ENCODE data around the gene LPCAT3.
"Not testable (repeated sequence)": the region's sequence is repeated elsewhere in the genome, so short reads cannot be mapped to it uniquely, and the experiment has no call there.

The LPCAT3 gene, protein sequence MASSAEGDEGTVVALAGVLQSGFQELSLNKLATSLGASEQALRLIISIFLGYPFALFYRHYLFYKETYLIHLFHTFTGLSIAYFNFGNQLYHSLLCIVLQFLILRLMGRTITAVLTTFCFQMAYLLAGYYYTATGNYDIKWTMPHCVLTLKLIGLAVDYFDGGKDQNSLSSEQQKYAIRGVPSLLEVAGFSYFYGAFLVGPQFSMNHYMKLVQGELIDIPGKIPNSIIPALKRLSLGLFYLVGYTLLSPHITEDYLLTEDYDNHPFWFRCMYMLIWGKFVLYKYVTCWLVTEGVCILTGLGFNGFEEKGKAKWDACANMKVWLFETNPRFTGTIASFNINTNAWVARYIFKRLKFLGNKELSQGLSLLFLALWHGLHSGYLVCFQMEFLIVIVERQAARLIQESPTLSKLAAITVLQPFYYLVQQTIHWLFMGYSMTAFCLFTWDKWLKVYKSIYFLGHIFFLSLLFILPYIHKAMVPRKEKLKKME

GRCh38 chr12:7018350-7019042, at the start of gene LPCAT3:
Gene LPCAT3 (minus strand): TSS chr12:7018476. CDS start chr12:7018424, 52 bp downstream.
- DNase-seq = peak; percentile 96

GRCh38 chr12:7067096-7067495, 48.8 kb upstream of the LPCAT3 start:
- DNase-seq = no peak

GRCh38 chr12:7066596-7066995, 48.3 kb upstream of the LPCAT3 start:
- no peak for DNase-seq

GRCh38 chr12:7065073-7065623, 46.9 kb upstream of the LPCAT3 start:
- DNase-seq = no peak

- no peak for DNase-seq
These were observed 46.2 kb upstream of the LPCAT3 start for GRCh38 chr12:7064516-7064915.

DNA sequence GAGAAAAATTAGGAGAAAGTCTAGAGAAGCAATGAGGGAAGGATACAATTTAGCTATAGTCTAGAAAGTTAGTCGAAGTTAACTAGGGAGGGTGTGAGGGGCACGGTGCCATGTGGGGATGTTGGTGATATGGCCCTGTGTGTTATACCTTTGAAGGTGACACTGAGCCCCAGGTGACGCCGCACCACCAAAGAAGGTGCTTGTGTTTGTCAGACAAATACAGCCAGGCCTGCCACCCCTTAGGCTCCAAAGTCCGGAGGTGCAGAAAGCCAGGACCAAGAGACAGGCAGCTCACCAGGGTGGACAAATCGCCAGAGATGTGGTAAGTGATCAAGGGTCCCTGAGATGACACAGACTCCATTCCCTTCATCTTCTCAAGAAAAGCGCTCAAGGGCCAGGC, 43.3 kb upstream of the LPCAT3 start:
- no peak for DNase-seq

DNA sequence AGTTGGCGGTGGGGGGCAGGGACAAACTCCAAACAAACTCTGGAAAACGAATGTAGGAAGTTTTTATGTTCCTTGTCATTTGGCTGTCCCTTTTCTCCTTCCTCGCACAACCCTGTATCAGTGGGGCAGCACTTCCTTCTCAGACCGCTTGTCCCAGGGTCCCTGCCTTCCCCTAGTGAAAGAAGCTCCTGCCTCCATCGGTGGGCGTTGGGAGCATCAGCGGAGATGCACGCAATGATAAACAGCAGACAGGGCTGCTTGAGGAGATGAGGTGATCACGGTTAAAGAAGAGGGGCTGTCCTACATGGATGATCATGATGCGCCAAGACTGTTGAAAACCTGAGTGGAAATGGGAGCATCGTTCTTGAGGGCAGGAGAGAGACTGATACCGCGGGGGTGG, 42.9 kb upstream of the LPCAT3 start:
- DNase-seq = no peak

GRCh38 chr12:7060353-7060954, 42.2 kb upstream of the LPCAT3 start, which contains the start of gene C1S:
Gene C1S (plus strand): TSS chr12:7060718. CDS start chr12:7061913, 1,195 bp downstream.
- peak; percentile 62 for DNase-seq

DNA sequence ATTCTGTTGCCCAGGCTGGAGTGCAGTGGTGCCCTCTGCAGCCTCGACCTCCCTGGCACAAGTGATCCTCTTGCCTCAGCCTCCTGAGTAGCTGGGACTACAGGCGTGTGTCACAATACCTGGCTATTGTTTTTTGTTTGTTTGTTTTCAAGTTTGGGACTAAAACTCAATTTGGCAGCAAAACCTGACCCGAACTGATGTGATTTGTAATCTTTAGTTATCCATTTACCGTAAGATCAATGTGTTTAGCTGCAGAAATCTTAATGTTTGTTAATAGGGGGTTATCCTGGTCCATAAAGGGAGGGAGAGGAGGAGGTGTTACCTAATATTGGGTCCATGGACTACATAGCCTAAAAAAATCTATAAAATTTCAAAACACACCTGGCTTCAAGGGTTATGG, 41.5 kb upstream of the LPCAT3 start:
- DNase-seq = no peak

GRCh38 chr12:7058850-7059395, 40.6 kb upstream of the LPCAT3 start:
- no peak for DNase-seq

GRCh38 chr12:7058163-7058845, 40.0 kb upstream of the LPCAT3 start:
- DNase-seq = no peak

DNA sequence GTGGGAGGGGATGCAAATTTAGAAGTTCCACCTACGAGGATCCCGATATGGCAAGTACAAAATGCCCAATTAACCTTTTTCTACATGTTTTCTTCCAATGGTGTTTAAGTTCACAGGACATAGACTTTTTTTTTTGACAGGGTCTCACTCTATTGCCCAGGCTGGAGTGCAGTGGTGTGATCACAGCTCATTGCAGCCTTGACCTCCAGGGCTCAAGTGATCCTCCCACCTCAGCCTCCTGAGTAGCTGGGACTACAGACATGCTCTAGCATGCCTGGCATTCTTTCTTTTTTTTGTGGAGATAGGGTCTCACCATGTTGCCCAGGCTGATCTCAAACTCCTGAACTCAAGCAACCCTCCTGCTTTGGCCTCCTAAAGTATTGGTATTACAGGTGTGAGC, 37.5 kb upstream of the LPCAT3 start:
- DNase-seq = not testable (repeated sequence)

DNA sequence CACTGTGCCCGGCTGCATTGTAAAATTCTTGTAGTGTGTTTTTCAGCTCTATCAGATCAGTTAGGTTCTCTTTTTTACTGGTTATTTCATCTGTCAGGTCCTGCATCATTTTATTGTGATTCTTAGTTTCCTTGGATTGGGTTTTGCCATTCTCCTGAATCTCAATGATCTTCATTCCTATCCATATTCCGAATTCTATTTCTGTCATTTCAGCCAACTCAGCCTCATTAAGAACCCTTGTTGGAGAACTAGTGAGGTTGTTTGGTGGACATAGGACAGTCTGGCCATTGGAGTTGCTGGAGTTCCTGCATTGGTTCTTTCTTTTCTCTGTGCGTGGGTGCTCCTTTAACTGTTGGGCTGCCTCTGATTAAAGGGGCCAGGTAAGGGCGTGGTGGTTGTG, 36.6 kb upstream of the LPCAT3 start:
- no peak for DNase-seq

GRCh38 chr12:7049973-7050372, 31.7 kb upstream of the LPCAT3 start:
- DNase-seq = not testable (repeated sequence)

GRCh38 chr12:7049445-7049951, 31.2 kb upstream of the LPCAT3 start:
- not testable (repeated sequence) for DNase-seq

DNA sequence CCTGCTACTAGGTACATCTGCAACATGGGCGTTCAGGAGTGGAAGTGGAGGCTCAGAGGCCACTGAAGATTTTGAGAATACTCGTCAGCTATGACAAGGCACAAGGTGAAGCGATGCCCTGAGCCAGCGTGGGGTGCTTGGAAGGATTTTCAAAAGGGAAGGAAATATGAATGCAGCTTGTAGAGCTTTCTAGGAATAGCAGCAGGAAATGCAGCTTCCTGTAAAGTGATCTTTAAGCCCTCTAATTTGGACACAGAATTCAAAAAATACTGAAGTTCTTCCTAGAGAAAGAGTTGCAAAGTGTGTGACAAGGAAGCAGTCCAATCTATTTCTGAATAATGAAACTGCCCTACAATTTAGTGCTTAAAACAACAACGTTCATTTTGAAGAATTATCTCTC, 29.0 kb upstream of the LPCAT3 start:
- DNase-seq = no peak

- no peak for DNase-seq
These were observed 28.3 kb upstream of the LPCAT3 start for GRCh38 chr12:7046383-7047105.

- no peak for DNase-seq
These were observed 27.6 kb upstream of the LPCAT3 start for GRCh38 chr12:7045913-7046312.

GRCh38 chr12:7042842-7043241, 24.6 kb upstream of the LPCAT3 start:
- peak; percentile 4 for DNase-seq

GRCh38 chr12:7039403-7039802, 21.1 kb upstream of the LPCAT3 start:
- no peak for DNase-seq

GRCh38 chr12:7038591-7038990, 20.3 kb upstream of the LPCAT3 start:
- no peak for DNase-seq
